Activated T-helper 17 cell treated with anti-CD3 and anti-CD28 coated beads, Interleukin-2, amount 50 U/mL, for 72 hours (primary cell): Measurements from ENCODE around the gene CACNA2D2. TPM values are rescaled to one million over a fixed set of nuclear protein-coding genes. Genes with fewer than 3 reads are reported as not detected.

Source experiments
- ATAC-seq: fragments of 150-1000 bp; cut with Tn5 transposase; replicated peaks from 2 replicates; pipeline ENCODE4 v1.10.0; 2021; ENCODE audit warnings: mild to moderate bottlenecking, moderate library complexity
- H3K27ac Mint-ChIP-seq: one replicate; pipeline ENCODE4 v1.8.0; 2022; ENCODE audit warnings: mixed read lengths
- H3K27me3 Mint-ChIP-seq: one replicate; pipeline ENCODE4 v1.8.0; 2022; ENCODE audit warnings: mixed read lengths
- H3K36me3 Mint-ChIP-seq: one replicate; pipeline ENCODE4 v1.8.0; 2022; ENCODE audit warnings: low read depth, mild to moderate bottlenecking, mixed read lengths
- H3K4me1 Mint-ChIP-seq: one replicate; pipeline ENCODE4 v1.8.0; 2022; ENCODE audit warnings: mixed read lengths
- H3K4me3 Mint-ChIP-seq: one replicate; pipeline ENCODE4 v1.8.0; 2022; ENCODE audit warnings: mild to moderate bottlenecking, mixed read lengths
- H3K9me3 Mint-ChIP-seq: one replicate; pipeline ENCODE4 v1.8.0; 2022; ENCODE audit warnings: mixed read lengths
- total RNA-seq, 2 donors: library from RNA; stranded (reverse); gene quantifications; one replicate each; pipeline ENCODE4 v1.2.3, GENCODE V29; 2022

The CACNA2D2 gene
- total RNA-seq, 2 donors from 2014 or later = 0.50 to 5.0 TPM

DNA sequence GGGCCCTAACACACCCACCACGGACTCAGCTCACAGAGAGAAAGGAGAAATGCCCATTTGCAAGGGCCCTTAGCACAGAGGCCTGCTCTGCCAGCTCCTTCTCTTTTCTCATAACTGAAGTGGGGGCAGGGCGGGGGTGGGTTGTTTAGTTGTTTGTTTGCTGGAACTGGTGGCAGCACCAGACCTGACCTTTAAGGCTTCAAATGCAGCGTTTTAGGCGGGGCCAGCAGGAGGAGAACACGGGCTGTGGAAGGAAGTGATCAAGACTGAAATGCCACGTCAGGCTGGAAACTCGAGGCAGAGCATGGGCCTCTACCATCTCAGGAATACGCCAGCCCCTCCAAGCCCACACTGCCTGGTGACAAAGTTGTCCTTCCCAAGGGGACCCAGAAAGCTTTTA is 9.3 kb downstream of the CACNA2D2 start:
- no peak overlapping the region for H3K27ac Mint-ChIP-seq
- no peaks in the 10 kb centered on the region for H3K36me3 Mint-ChIP-seq
- no peaks in the 10 kb centered on the region for H3K9me3 Mint-ChIP-seq
- peaks cover 5% of the 10 kb centered on the region for H3K4me1 Mint-ChIP-seq
- no peak overlapping the region for H3K4me3 Mint-ChIP-seq
- no peaks in the 10 kb centered on the region for H3K27me3 Mint-ChIP-seq
- peak; percentile 22 for ATAC-seq

- H3K4me3 Mint-ChIP-seq = no peak overlapping the region
- H3K4me1 Mint-ChIP-seq = peaks cover 5% of the 10 kb centered on the region
- H3K27ac Mint-ChIP-seq = no peak overlapping the region
- H3K9me3 Mint-ChIP-seq = no peaks in the 10 kb centered on the region
- no peak for ATAC-seq
- H3K36me3 Mint-ChIP-seq = no peaks in the 10 kb centered on the region
- H3K27me3 Mint-ChIP-seq = no peaks in the 10 kb centered on the region
Measured at GRCh38 chr3:50493623-50494022, 9.8 kb downstream of the CACNA2D2 start.

GRCh38 chr3:50493086-50493485 is 10.3 kb downstream of the CACNA2D2 start:
- Mint-ChIP-seq H3K4me3 (no peak overlapping the region), H3K9me3 (no peaks in the 10 kb centered on the region), H3K4me1 (peaks cover 5% of the 10 kb centered on the region), H3K27me3 (no peaks in the 10 kb centered on the region), H3K36me3 (no peaks in the 10 kb centered on the region), H3K27ac (no peak overlapping the region)
- ATAC-seq = no peak

DNA sequence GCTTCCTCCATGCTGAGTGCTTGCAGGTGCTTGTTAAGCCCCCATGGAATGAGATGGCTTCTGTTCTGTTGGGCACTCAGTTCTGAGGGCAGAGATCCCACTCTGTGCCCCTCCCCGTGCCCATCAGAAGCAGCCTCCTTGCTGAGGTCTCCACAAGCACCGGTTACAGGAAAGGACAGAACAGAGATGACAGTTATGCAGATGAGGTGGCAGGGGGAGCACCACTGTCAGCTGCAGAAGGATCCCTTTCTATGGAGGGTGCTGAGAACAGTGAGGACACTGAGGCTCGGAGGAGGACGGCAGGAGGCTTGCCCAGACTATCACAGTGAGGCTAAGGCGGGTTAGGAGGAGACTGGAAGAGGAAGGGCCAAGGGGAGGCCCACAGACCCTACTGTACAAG is 12.4 kb downstream of the CACNA2D2 start:
- Mint-ChIP-seq H3K9me3 (no peaks in the 10 kb centered on the region), H3K27ac (peak overlapping the region; percentile 68), H3K4me1 (peaks cover 5% of the 10 kb centered on the region), H3K36me3 (no peaks in the 10 kb centered on the region), H3K4me3 (peak overlapping the region; percentile 20), H3K27me3 (no peaks in the 10 kb centered on the region)
- ATAC-seq = peak; percentile 72

DNA sequence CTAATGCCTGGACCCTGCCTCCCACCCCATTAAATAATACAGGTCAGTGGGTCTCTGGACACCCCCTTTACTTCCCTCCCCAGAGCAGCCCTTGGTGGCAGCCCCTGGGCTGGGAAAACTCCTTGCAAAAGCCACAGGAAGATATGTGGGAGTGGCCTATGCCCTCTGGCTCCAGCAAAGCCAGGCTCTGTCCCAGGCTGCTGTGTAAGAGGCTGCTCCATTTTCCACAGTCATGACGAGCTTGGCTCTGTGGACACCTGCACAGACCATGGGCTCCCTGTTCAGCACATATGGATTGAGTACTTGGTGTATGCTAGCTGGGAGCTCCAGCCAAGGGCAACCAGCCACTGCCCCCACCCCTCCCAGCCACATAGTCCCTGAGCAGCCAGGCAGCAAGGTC is 13.0 kb downstream of the CACNA2D2 start:
- H3K36me3 Mint-ChIP-seq = no peaks in the 10 kb centered on the region
- no peak overlapping the region for H3K4me3 Mint-ChIP-seq
- ATAC-seq = no peak
- no peaks in the 10 kb centered on the region for H3K27me3 Mint-ChIP-seq
- peaks cover 5% of the 10 kb centered on the region for H3K4me1 Mint-ChIP-seq
- H3K9me3 Mint-ChIP-seq = no peaks in the 10 kb centered on the region
- peak overlapping the region; percentile 68 for H3K27ac Mint-ChIP-seq

DNA sequence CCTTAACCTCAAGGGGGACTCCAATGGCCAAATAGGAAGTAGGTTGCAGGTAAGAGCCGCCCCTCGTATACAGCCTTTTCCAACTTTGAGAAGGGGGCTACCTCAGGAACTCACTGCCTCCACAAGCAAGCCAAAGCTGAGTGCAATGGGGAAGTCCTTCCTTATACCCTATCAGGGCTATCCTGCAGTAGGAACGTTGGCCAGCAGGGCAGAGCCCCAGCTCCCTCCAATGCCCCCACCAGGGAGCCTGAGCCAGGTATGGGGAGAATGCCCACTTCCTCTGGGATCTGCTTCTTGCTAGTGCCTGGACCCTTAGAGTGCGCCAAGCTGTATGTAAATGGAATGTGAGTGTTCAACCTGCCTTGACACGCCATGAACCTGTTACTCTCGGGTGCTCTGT is 16.3 kb downstream of the CACNA2D2 start:
- no peaks in the 10 kb centered on the region for H3K9me3 Mint-ChIP-seq
- peaks cover 5% of the 10 kb centered on the region for H3K4me1 Mint-ChIP-seq
- H3K27ac Mint-ChIP-seq = no peak overlapping the region
- no peaks in the 10 kb centered on the region for H3K27me3 Mint-ChIP-seq
- H3K4me3 Mint-ChIP-seq = no peak overlapping the region
- no peaks in the 10 kb centered on the region for H3K36me3 Mint-ChIP-seq
- no peak for ATAC-seq

DNA sequence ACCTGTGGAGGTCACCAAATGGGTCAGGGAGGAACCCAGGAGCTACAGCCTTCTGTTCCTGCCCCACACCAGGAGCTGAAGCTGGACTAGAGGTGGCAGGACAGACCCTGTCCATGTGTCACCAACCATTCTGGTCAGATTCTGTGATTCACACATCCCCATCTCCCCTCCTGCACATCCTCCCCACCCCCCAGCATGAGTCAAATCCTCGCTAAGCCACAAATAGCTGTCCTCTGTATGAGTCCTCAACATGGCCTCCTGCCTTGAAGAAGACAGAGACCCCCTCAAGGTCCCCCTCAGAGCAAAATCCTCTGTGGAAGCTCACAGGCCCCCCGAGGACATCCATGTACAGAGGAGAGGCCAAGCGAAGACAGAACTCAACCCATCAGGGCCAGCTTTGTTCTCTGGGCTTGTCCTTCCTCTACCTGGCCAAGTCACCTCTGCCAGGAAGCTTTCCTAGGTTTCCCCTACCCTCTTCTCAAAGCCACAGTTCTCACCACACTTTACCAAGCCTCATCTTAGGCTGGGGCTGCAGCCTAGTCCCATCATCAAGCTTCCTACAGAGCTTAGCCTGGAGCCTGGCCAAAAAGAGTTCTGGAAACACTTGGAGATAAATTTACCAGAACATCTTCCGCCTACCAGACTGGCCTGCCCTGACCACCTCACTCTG is 17.1 kb downstream of the CACNA2D2 start:
- ATAC-seq = peak; percentile 83
- peaks cover 5% of the 10 kb centered on the region for H3K4me1 Mint-ChIP-seq
- no peaks in the 10 kb centered on the region for H3K27me3 Mint-ChIP-seq
- H3K9me3 Mint-ChIP-seq = no peaks in the 10 kb centered on the region
- H3K36me3 Mint-ChIP-seq = no peaks in the 10 kb centered on the region
- H3K27ac Mint-ChIP-seq = no peak overlapping the region
- H3K4me3 Mint-ChIP-seq = no peak overlapping the region

DNA sequence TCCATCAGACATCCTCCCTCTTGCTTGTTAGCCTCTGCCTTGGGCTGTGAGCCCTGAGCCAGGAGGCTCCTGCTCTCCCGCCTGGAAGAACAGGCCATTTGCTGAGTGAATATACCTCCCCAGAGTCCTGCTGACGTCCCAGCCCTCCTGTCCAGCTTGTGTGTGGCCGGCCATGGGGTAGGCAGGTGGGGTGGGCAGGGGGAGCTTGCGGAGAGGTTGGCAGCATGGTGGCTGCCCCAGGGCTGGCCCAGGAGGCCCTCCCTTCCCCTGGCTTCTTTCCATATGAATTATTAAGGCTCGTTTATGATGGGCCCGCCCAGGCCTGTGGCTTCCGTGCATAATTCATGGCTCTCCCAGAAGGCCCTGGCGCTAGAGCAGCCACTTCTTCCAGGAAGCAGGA is 18.7 kb downstream of the CACNA2D2 start:
- Mint-ChIP-seq H3K27me3 (no peaks in the 10 kb centered on the region), H3K9me3 (no peaks in the 10 kb centered on the region), H3K4me1 (no peaks in the 10 kb centered on the region), H3K4me3 (no peak overlapping the region), H3K27ac (no peak overlapping the region), H3K36me3 (no peaks in the 10 kb centered on the region)
- no peak for ATAC-seq

- Mint-ChIP-seq H3K27me3 (no peaks in the 10 kb centered on the region), H3K4me3 (no peak overlapping the region), H3K9me3 (no peaks in the 10 kb centered on the region), H3K36me3 (no peaks in the 10 kb centered on the region), H3K27ac (no peak overlapping the region), H3K4me1 (no peaks in the 10 kb centered on the region)
- no peak for ATAC-seq
Measured at GRCh38 chr3:50483374-50483773, 20.1 kb downstream of the CACNA2D2 start.

GRCh38 chr3:50481992-50482391 is 21.4 kb downstream of the CACNA2D2 start:
- H3K4me1 Mint-ChIP-seq = no peaks in the 10 kb centered on the region
- no peaks in the 10 kb centered on the region for H3K27me3 Mint-ChIP-seq
- H3K36me3 Mint-ChIP-seq = no peaks in the 10 kb centered on the region
- no peak overlapping the region for H3K4me3 Mint-ChIP-seq
- H3K9me3 Mint-ChIP-seq = no peaks in the 10 kb centered on the region
- no peak for ATAC-seq
- H3K27ac Mint-ChIP-seq = no peak overlapping the region

DNA sequence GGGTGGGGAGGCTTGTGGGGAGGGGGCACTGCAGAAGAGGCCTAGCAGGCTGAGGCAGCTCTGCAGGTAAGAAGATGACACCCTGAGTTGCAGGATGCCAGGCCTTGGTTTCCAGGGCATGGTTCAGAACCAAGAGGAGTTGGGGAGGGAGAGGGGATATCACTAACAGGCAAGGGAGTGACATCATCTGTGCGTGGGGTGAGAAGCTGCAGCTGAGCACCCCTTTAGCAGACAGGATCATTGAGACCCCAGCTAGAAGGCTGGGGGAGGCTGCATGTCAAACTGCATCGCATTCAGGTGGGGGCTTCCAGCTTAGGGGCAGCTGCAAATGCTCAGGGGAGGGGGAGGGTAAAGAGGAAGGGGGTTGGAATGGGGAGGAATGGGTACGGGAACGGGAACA is 23.0 kb downstream of the CACNA2D2 start:
- Mint-ChIP-seq H3K36me3 (no peaks in the 10 kb centered on the region), H3K4me1 (no peaks in the 10 kb centered on the region), H3K4me3 (no peak overlapping the region), H3K27me3 (no peaks in the 10 kb centered on the region), H3K9me3 (no peaks in the 10 kb centered on the region), H3K27ac (no peak overlapping the region)
- ATAC-seq = no peak

DNA sequence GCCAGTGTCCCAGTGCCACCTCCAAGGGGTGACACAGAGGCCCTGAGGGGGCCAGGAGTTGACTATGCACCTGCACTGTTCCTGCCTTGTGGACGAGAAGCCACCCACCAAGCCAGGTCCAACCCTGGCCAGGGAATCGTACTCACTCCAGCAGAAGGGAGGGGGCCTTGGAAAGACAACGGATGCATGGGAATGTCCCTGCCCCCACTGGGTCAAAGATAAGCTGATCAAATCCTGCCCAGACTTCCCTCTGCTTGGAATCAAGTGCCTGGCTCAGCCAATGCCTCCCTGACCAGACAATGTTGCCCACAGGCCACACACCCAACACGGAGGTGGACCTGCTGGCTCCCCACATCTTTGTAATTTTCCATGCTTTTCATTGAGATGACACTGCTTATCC is 23.9 kb downstream of the CACNA2D2 start:
- H3K36me3 Mint-ChIP-seq = no peaks in the 10 kb centered on the region
- no peaks in the 10 kb centered on the region for H3K4me1 Mint-ChIP-seq
- no peak overlapping the region for H3K4me3 Mint-ChIP-seq
- no peaks in the 10 kb centered on the region for H3K27me3 Mint-ChIP-seq
- H3K27ac Mint-ChIP-seq = peak overlapping the region; percentile 52
- ATAC-seq = no peak
- no peaks in the 10 kb centered on the region for H3K9me3 Mint-ChIP-seq

DNA sequence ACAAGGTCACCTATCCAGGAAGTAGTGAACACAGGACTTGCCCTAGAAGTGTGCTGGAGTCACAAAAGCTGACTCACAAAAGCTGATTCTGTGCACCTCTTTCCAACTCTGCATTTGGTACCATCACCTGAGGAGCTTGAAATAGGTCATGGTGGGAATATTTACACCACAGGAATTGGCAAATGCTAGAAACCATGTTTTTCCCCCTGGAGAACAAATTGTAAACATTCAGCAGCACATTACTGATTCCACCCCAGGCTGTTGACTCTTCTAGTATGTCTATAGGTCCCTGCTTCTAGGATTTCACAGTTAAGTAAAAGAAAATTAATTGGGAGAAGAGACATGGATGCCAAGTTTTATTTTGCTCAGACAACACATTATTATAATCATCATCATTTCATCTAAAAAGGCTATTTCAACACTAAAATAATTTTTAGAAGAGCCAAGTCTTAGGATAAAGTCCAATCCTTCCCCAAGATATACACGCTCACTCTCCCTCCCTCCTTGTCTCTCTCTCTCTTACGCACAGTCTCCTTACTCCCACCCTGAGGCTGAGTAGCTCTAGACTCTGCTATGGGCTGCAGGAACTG is 24.7 kb downstream of the CACNA2D2 start:
- ATAC-seq = no peak
- Mint-ChIP-seq H3K9me3 (no peaks in the 10 kb centered on the region), H3K27me3 (no peaks in the 10 kb centered on the region), H3K36me3 (no peaks in the 10 kb centered on the region), H3K4me1 (no peaks in the 10 kb centered on the region), H3K4me3 (no peak overlapping the region), H3K27ac (peak overlapping the region; percentile 52)

DNA sequence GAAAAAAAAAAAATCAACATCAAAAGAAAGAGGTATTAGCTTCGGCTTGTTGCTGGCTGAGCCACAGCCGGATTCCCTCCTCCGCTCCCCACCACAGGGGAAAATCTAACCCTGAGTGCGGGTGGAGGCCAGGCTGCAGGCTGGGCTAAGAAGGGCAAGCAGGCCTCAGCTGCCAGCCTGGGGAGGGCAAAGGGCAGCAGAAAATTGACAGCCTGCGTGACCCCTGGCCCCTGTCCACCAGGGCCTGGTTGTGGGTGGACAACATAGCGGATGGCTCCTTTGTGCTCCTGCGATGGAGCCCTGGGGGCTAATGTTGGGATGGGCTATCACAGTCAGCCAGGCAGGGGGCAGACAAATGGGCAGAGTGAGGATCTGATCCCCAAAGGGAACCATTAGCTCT is 25.4 kb downstream of the CACNA2D2 start:
- Mint-ChIP-seq H3K9me3 (no peaks in the 10 kb centered on the region), H3K4me1 (peaks cover 1% of the 10 kb centered on the region), H3K4me3 (no peak overlapping the region), H3K36me3 (no peaks in the 10 kb centered on the region), H3K27me3 (no peaks in the 10 kb centered on the region), H3K27ac (no peak overlapping the region)
- no peak for ATAC-seq

GRCh38 chr3:50475348-50475747 is 28.1 kb downstream of the CACNA2D2 start:
- Mint-ChIP-seq H3K9me3 (no peaks in the 10 kb centered on the region), H3K36me3 (no peaks in the 10 kb centered on the region), H3K27me3 (no peaks in the 10 kb centered on the region), H3K27ac (no peak overlapping the region), H3K4me3 (no peak overlapping the region), H3K4me1 (peaks cover 6% of the 10 kb centered on the region)
- no peak for ATAC-seq
